Frontal cortex (tissue), 4 donors: ENCODE results near the gene APC. TPM values are rescaled to one million over a fixed set of nuclear protein-coding genes. Genes with fewer than 3 reads are reported as not detected.
"Not testable (repeated sequence)": the region's sequence is repeated elsewhere in the genome, so short reads cannot be mapped to it uniquely, and the experiment has no call there.

Source experiments
- DNase-seq, 2 donors: peaks; one replicate each; pipeline ENCODE4 v3.0.0; 2012; ENCODE audit warnings: low spot score in 2 of 2
- FAIRE-seq: peaks from 2 replicates; lab custom pipeline; 2012; peaks lifted over from hg19 to GRCh38; lab: Jason Lieb, UNC
- total RNA-seq: library from RNA; depleted of rRNA; stranded (reverse); fragments of >200 nt; gene quantifications from one replicate; pipeline ENCODE4 v1.2.3, GENCODE V29; 2014
- donor health status: control.
- donor health status: control.
- donor health status: control.

The APC gene
- total RNA-seq, 1 donor from 2014 or later: 301 TPM

- DNase-seq (no peak), FAIRE-seq (no peak)
These were observed 26.2 kb upstream of the APC start for GRCh38 chr5:112711436-112711835.

- FAIRE-seq (no peak), DNase-seq (no peak)
These were observed 24.5 kb upstream of the APC start for GRCh38 chr5:112713206-112713605.

DNA sequence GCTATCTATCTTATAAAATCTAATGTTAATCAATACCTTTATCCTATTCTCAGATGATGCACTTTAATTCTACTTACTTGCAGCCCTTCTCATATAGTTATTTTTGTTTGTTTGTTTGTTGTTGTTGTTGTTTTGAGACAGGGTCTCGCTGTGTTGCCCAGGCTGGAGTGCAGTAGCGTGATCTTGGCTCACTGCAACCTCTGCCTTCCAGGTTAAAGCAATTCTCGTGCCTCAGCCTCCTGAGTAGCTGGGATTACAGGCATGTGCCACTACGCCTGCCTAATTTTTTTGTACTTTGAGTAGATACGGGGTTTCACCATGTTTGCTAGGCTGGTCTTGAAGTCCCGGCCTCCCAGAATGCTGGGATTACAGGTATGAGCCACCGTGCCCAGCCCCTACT lies 20.8 kb upstream of the APC start:
- FAIRE-seq, DNase-seq: not testable (repeated sequence)

DNA sequence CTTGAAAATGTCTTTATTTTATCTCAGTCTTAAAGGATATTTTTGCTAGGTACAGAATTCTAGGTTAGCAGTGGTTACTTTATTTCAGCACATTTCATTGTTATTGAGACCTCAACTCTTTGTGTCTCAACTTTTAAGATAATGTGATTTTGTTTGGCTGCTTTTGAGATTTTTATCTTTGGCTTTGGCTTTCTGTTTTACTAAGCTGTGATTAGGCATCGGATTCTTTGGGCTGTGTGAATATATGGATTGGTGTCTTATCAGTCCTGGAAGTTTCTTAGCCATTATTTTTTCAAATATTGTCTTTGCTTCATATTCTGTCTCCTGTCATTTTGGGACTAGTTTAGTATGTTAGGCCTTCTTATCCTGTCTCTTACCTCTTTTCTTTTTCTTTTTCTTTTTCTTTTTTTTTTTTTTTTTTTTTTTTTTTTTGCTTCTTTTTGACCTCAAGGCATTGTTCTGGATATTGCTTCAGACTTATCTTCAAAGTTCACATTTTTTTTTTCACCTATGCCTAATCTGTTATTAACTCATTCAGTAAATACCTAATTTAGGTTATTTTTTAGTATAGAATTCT lies 20.1 kb upstream of the APC start:
- DNase-seq (no peak), FAIRE-seq (peak; percentile 13)

DNA sequence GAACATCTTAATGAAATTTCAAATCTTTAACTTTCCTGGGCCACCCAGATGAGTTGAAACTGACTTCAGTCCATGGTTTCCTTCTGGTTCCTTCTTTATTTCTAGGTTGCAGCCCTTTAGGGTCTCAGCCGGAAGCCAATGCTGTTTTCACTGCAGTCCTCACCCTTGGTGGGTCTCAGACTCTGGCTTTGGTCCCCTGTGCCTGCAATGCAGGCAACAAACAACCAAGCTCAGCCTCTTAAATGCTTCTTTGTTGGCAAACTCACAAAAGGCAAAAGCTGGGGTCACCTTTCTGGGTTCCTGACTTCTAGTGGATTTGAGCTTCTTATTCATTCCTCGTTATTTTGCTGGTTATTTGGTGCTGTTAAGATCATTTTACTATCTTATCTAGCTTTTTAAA lies 19.3 kb upstream of the APC start:
- FAIRE-seq: no peak
- DNase-seq: no peak

DNA sequence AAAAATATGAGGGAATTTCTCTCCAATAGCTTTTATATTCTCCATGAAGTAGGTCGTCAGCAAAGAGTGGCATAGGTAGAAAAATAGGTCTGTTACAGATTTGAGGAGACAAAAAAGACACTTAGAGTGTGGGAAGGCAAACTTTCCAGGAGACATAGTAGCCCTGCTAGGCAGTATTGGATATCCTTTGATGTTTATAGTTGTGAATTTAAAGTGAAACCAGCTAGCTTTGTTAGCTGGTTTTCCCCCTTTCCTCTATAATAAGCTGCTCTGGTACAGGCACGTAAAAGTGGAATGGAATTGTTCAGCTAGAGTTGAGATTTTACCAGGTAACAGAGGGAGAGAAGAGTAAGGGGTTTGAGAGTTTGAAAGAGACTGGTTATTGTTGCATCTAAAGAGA lies 17.1 kb upstream of the APC start:
- FAIRE-seq: no peak

DNA sequence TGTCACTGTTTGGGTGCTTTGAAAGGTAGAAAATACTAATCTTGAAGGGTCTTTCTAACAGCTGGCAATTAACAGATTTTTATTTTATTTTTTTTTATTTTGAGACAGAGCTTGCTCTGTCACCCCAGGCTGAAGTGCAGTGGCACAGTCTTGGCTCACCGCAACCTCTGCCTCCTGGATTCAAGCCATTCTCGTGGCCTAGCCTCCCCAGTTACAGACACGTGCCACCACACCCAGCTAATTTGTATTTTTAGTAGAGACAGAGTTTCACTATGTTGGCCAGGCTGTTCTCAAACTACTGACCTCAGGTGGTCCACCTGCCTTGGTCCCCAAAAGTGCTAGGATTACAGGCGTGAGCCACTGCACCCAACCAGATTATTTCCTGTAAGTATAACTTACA lies 12.8 kb upstream of the APC start:
- DNase-seq: no peak
- FAIRE-seq: no peak

More for the DNA sequence above, 17.1 kb upstream of the APC start:
- no peak for DNase-seq

DNA sequence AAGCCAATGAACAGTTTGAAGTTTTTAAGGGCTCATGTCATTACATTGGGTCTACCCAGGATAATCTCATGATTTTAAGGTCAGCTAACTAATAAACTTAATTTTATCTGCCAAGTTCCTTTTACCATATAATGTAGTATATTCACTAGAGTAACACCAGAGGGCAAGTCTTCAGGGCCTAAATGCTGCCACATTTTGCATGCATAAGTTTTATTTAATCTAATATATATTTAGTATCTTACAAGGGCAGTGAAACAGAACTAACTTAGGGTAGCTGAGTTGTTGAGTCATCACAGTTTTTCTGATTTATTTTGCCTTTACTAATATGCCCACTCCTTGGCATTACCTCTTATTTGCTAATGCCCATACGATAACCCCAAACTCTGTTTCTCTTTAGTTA lies 8.1 kb upstream of the APC start:
- DNase-seq: no peak
- no peak for FAIRE-seq

- DNase-seq (no peak), FAIRE-seq (no peak)
These were observed 5.6 kb upstream of the APC start for GRCh38 chr5:112732131-112732530.

- no peak for FAIRE-seq
- no peak for DNase-seq
These were observed 4.1 kb upstream of the APC start for GRCh38 chr5:112733586-112733985.

DNA sequence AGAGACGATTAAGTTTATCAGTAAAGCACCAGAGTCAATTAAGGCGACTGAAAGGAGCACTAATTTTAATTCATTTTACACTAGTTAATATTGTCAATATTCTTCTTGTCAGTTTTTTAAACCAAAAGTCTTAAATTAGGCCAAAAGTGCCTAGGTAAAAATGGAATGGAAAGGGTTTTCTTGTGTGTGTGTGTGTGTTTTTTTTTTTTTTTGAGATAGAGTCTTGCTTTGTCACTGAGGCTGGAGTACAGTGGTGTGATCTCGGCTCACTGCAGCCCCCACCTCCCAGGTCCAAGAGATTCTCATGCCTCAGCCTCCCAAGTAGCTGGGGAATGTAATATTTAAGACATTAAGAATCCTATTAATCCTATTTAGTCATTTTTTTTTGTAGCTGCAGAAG lies 3.1 kb upstream of the APC start:
- no peak for DNase-seq
- no peak for FAIRE-seq

GRCh38 chr5:112735702-112736101 lies 2.0 kb upstream of the APC start:
- FAIRE-seq (no peak), DNase-seq (no peak)

DNA sequence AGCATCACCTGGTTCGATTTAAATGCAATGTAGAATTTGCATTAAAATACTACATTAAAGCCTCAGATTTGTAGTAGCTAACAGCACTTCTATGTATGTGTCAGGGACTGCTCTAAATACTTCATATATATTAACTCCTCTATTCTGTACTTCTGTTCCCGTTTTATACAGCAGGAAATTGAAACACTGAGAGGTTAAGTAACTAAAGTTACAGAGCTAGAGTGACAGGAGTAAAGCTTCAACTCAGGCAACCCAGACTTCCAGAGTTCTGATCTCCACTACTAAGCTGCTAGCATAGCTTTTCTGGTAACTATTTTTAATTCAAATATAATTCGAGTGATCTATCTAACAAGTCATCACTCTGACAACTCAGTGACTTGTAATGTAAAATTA lies 619 bp upstream of the APC start:
- DNase-seq: no peak
- no peak for FAIRE-seq

GRCh38 chr5:112738191-112738560 lies 491 bp downstream of the APC start:
- FAIRE-seq (no peak), DNase-seq (peak in 1 of 2 donors; percentile 12)

GRCh38 chr5:112742424-112742823 lies 4.7 kb downstream of the APC start:
- DNase-seq (no peak), FAIRE-seq (no peak)

- DNase-seq (no peak), FAIRE-seq (no peak)
These were observed 5.9 kb downstream of the APC start for GRCh38 chr5:112743631-112744030.

DNA sequence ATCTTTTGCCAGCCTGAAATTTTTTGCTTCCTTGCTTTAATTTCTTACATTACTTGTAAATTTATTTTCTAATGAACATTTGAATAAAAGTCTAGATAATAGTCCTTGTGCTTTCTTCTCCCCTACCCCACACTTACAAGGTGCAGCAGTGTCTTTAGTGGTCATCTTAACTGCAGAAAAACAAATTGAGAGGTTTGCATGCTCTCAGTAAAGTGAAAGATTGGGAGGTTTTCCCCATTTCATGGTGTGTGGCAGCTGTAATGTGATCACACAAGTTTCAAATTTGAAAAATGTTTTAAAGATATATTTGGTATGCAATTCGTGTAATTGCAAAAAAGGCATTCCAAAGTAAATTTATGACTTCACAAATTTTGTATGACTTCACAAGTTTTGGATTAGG lies 14.7 kb downstream of the APC start:
- DNase-seq (no peak), FAIRE-seq (no peak)

DNA sequence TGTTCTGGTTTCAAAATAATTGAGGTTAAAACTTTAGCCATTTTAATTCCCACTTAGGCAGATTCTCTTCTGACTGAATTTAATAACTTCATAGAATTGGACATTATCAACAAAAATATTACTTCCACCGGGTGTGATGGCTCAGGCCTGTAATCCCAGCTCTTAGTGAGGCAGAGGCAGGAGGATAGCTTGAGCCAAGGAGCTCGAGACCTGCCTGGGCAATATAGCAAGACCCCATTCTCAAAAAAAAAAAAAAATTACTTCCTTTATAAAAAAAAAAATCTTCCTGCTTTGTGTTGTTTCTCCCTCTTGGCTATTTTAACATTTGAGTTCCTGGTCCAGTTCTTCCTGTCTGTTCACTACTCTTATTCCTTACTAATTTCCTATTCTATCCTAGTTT lies 18.0 kb downstream of the APC start:
- no peak for FAIRE-seq
- DNase-seq: no peak

DNA sequence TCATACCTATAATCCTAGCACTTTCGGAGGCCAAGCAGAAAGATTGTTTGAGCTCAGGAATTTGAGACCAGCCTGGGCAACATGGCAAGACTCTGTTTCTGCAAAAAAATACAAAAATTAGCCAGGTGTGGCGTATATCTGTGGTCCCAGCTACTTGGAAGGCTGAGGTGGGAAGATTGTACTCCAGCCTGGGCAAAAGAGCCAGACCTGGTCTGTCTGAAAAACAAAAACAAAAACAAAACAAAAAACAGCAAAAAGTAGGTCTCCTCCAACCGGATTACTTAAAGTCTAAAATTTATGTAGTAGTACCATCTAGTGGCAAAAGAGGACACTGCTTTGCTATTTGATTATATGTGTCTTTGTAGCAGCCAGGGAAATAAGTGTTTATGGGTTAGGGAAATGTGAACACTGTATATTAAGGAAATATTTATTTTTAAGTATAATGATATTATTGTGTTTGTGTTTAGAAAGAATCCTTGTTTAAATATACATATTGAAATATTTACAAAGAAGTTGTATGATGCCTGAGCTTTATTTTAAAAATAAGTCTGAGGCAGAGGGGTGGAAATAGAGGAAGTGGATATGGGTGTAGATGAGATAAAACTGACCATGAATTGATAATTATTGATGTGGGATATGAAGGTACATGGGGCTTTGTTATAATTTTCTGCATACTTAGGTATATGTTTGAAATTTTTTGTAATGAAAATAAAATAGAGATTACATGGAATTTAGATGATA lies 20.0 kb downstream of the APC start:
- FAIRE-seq: peak; percentile 99
- peak in 1 of 2 donors; percentile 15 for DNase-seq

- no peak for FAIRE-seq
- no peak for DNase-seq
These were observed 21.0 kb downstream of the APC start for GRCh38 chr5:112758676-112759075.

GRCh38 chr5:112762113-112762810 lies 24.6 kb downstream of the APC start:
- FAIRE-seq (no peak), DNase-seq (no peak)
